ENCODE measurements around the gene MUC5B. TPM values are rescaled to one million over a fixed set of nuclear protein-coding genes. Genes with fewer than 3 reads are reported as not detected.
"Not testable (repeated sequence)": the region's sequence is repeated elsewhere in the genome, so short reads cannot be mapped to it uniquely, and the experiment has no call there.

The MUC5B gene
- total and polyA plus RNA-seq, 9 donors, result 0.02 to 35.3 (median 1.1) TPM; not detected in 1

DNA sequence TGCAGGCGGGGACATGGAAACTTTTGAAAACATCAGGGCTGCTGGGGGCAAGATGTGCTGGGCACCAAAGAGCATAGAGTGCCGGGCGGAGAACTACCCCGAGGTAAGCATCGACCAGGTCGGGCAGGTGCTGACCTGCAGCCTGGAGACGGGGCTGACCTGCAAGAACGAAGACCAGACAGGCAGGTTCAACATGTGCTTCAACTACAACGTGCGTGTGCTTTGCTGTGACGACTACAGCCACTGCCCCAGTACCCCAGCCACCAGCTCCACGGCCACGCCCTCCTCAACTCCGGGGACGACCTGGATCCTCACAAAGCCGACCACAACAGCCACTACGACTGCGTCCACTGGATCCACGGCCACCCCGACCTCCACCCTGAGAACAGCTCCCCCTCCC lies 19.4 kb downstream of the MUC5B start:
- H3K9me3 ChIP-seq, result no peaks in the 10 kb centered on the region

DNA sequence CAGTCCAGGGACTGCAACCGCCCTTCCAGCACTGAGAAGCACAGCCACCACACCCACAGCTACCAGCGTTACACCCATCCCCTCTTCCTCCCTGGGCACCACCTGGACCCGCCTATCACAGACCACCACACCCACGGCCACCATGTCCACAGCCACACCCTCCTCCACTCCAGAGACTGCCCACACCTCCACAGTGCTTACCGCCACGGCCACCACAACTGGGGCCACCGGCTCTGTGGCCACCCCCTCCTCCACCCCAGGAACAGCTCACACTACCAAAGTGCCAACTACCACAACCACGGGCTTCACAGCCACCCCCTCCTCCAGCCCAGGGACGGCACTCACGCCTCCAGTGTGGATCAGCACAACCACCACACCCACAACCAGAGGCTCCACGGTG lies 19.9 kb downstream of the MUC5B start:
- H3K27me3 ChIP-seq; intact Hi-C loops (cut with DNase I); H3K4me1 ChIP-seq (ENCODE audit: insufficient read depth); DNase-seq; H3K27ac ChIP-seq; H3K9me3 ChIP-seq; H3K36me3 ChIP-seq; H3K4me3 ChIP-seq: not testable (repeated sequence)
- WGBS, 3 donors, result 88 to 93% (median 90%) methylated on average over 8 of the region's 11 CpGs

More for the DNA sequence above, 19.4 kb downstream of the MUC5B start:
- H3K4me1 ChIP-seq (ENCODE audit: insufficient read depth), result no peaks in the 10 kb centered on the region
- DNase-seq, result no peak
- intact Hi-C loops (cut with DNase I), result no loop called here
- WGBS, 3 donors, result 94 to 96% (median 94%) methylated on average over 20 of the region's 20 CpGs
- no peak overlapping the region for H3K4me3 ChIP-seq
- TF ChIP-seq POLR2A (IDR thresholded peaks at IDR 0.05) (no peak), EP300 (IDR thresholded peaks at IDR 0.05) (no peak)
- TF ChIP-seq, protein P1, sequence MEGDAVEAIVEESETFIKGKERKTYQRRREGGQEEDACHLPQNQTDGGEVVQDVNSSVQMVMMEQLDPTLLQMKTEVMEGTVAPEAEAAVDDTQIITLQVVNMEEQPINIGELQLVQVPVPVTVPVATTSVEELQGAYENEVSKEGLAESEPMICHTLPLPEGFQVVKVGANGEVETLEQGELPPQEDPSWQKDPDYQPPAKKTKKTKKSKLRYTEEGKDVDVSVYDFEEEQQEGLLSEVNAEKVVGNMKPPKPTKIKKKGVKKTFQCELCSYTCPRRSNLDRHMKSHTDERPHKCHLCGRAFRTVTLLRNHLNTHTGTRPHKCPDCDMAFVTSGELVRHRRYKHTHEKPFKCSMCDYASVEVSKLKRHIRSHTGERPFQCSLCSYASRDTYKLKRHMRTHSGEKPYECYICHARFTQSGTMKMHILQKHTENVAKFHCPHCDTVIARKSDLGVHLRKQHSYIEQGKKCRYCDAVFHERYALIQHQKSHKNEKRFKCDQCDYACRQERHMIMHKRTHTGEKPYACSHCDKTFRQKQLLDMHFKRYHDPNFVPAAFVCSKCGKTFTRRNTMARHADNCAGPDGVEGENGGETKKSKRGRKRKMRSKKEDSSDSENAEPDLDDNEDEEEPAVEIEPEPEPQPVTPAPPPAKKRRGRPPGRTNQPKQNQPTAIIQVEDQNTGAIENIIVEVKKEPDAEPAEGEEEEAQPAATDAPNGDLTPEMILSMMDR (IDR thresholded peaks at IDR 0.05), result no peak
- H3K27me3 ChIP-seq, result no peaks in the 10 kb centered on the region
- H3K27ac ChIP-seq, result no peak overlapping the region
- no peaks in the 10 kb centered on the region for H3K36me3 ChIP-seq

DNA sequence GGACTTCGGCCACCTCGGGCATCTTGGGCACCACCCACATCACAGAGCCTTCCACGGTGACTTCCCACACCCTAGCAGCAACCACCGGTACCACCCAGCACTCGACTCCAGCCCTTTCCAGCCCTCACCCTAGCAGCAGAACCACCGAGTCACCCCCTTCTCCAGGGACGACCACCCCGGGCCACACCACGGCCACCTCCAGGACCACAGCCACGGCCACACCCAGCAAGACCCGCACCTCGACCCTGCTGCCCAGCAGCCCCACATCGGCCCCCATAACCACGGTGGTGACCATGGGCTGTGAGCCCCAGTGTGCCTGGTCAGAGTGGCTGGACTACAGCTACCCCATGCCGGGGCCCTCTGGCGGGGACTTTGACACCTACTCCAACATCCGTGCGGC lies 20.7 kb downstream of the MUC5B start:
- DNase-seq; H3K36me3 ChIP-seq; H3K27ac ChIP-seq; intact Hi-C loops (cut with DNase I); H3K4me3 ChIP-seq; H3K27me3 ChIP-seq; H3K9me3 ChIP-seq; H3K4me1 ChIP-seq (ENCODE audit: insufficient read depth): not testable (repeated sequence)
- 90 to 96% (median 93%) methylated on average over 7 to 15 of the region's 18 CpGs for WGBS, 3 donors

DNA sequence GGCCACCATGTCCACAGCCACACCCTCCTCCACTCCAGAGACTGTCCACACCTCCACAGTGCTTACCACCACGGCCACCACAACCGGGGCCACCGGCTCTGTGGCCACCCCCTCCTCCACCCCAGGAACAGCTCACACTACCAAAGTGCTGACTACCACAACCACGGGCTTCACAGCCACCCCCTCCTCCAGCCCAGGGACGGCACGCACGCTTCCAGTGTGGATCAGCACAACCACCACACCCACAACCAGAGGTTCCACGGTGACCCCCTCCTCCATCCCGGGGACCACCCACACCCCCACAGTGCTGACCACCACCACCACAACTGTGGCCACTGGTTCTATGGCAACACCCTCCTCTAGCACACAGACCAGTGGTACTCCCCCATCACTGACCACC lies 21.7 kb downstream of the MUC5B start:
- H3K27me3 ChIP-seq; intact Hi-C loops (cut with DNase I): not testable (repeated sequence)
- WGBS, 3 donors, result 90 to 96% (median 94%) methylated on average over 6 to 9 of the region's 9 CpGs

DNA sequence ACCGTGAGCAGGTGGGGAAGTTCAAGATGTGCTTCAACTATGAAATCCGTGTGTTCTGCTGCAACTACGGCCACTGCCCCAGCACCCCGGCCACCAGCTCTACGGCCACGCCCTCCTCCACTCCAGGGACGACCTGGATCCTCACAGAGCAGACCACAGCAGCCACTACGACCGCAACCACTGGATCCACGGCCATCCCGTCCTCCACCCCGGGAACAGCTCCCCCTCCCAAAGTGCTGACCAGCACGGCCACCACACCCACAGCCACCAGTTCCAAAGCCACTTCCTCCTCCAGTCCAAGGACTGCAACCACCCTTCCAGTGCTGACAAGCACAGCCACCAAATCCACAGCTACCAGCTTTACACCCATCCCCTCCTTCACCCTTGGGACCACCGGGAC lies 22.9 kb downstream of the MUC5B start:
- H3K36me3 ChIP-seq; H3K27me3 ChIP-seq; H3K4me3 ChIP-seq; H3K27ac ChIP-seq; H3K9me3 ChIP-seq; intact Hi-C loops (cut with DNase I); DNase-seq; H3K4me1 ChIP-seq (ENCODE audit: insufficient read depth): not testable (repeated sequence)
- WGBS, 3 donors, result 85 to 96% (median 95%) methylated on average over 12 to 13 of the region's 14 CpGs

More for the DNA sequence above, 21.7 kb downstream of the MUC5B start:
- DNase-seq; H3K27ac ChIP-seq; H3K9me3 ChIP-seq; H3K36me3 ChIP-seq; H3K4me3 ChIP-seq; H3K4me1 ChIP-seq (ENCODE audit: insufficient read depth): not testable (repeated sequence)

DNA sequence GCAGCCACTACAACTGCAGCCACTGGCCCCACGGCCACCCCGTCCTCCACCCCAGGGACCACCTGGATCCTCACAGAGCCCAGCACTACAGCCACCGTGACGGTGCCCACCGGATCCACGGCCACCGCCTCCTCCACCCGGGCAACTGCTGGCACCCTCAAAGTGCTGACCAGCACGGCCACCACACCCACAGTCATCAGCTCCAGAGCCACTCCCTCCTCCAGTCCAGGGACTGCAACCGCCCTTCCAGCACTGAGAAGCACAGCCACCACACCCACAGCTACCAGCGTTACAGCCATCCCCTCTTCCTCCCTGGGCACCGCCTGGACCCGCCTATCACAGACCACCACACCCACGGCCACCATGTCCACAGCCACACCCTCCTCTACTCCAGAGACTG lies 23.4 kb downstream of the MUC5B start:
- intact Hi-C loops (cut with DNase I); H3K27me3 ChIP-seq; H3K4me3 ChIP-seq; DNase-seq; H3K9me3 ChIP-seq; H3K4me1 ChIP-seq (ENCODE audit: insufficient read depth); H3K27ac ChIP-seq; H3K36me3 ChIP-seq: not testable (repeated sequence)
- WGBS, 3 donors, result 88 to 93% (median 90%) methylated on average over 14 of the region's 14 CpGs

DNA sequence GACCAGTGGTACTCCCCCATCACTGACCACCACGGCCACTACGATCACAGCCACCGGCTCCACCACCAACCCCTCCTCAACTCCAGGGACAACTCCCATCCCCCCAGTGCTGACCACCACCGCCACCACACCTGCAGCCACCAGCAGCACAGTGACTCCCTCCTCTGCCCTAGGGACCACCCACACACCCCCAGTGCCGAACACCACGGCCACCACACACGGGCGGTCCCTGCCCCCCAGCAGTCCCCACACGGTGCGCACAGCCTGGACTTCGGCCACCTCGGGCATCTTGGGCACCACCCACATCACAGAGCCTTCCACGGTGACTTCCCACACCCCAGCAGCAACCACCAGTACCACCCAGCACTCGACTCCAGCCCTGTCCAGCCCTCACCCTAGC lies 24.2 kb downstream of the MUC5B start:
- H3K36me3 ChIP-seq; DNase-seq; H3K9me3 ChIP-seq; H3K27me3 ChIP-seq; H3K4me1 ChIP-seq (ENCODE audit: insufficient read depth); intact Hi-C loops (cut with DNase I); H3K4me3 ChIP-seq; H3K27ac ChIP-seq: not testable (repeated sequence)
- WGBS, 3 donors, result 89 to 95% (median 93%) methylated on average over 14 of the region's 14 CpGs

DNA sequence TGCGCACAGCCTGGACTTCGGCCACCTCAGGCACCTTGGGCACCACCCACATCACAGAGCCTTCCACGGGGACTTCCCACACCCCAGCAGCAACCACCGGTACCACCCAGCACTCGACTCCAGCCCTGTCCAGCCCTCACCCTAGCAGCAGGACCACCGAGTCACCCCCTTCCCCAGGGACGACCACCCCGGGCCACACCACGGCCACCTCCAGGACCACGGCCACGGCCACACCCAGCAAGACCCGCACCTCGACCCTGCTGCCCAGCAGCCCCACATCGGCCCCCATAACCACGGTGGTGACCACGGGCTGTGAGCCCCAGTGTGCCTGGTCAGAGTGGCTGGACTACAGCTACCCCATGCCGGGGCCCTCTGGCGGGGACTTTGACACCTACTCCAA lies 26.1 kb downstream of the MUC5B start:
- DNase-seq; H3K4me3 ChIP-seq; H3K27me3 ChIP-seq; H3K36me3 ChIP-seq; H3K27ac ChIP-seq; H3K9me3 ChIP-seq; intact Hi-C loops (cut with DNase I); H3K4me1 ChIP-seq (ENCODE audit: insufficient read depth): not testable (repeated sequence)
- 83 to 93% methylated on average over 10 to 12 of the region's 18 CpGs; no CpG with 5 or more reads in 1 of the 3 donors for WGBS, 3 donors

DNA sequence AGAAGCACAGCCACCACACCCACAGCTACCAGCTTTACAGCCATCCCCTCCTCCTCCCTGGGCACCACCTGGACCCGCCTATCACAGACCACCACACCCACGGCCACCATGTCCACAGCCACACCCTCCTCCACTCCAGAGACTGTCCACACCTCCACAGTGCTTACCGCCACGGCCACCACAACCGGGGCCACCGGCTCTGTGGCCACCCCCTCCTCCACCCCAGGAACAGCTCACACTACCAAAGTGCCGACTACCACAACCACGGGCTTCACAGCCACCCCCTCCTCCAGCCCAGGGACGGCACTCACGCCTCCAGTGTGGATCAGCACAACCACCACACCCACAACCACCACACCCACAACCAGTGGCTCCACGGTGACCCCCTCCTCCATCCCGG lies 27.5 kb downstream of the MUC5B start:
- WGBS, 3 donors, result 86 to 92% (median 91%) methylated on average over 4 to 7 of the region's 12 CpGs
- DNase-seq; H3K27ac ChIP-seq; H3K36me3 ChIP-seq; H3K4me1 ChIP-seq (ENCODE audit: insufficient read depth); intact Hi-C loops (cut with DNase I); H3K4me3 ChIP-seq; H3K27me3 ChIP-seq; H3K9me3 ChIP-seq: not testable (repeated sequence)

All from ovary (tissue), 9 donors.